Mucosa of stomach (tissue), 1 donor: ENCODE results near the gene NCAPD2.

Experiments
- H3K27me3 ChIP-seq: one replicate; pipeline ENCODE4 v1.7.0; 2013; ENCODE audit warnings: mild to moderate bottlenecking, low read length; ENCODE audit not compliant: control insufficient read depth, insufficient read depth
- H3K36me3 ChIP-seq: one replicate; pipeline ENCODE4 v1.7.0; 2013; ENCODE audit warnings: low read length; ENCODE audit not compliant: control insufficient read depth, insufficient read depth
- H3K4me1 ChIP-seq: one replicate; pipeline ENCODE4 v1.7.0; 2013; ENCODE audit warnings: mild to moderate bottlenecking, low read length; ENCODE audit not compliant: control insufficient read depth, insufficient read depth
- H3K4me3 ChIP-seq: one replicate; pipeline ENCODE4 v1.7.0; 2013; ENCODE audit warnings: low read length
- H3K9ac ChIP-seq: one replicate; pipeline ENCODE4 v1.7.0; 2013; ENCODE audit warnings: mild to moderate bottlenecking, low read length, moderate library complexity
- H3K9me3 ChIP-seq: one replicate; pipeline ENCODE4 v1.7.0; 2013; ENCODE audit warnings: mild to moderate bottlenecking, low read length, moderate library complexity; ENCODE audit not compliant: control insufficient read depth
- donor health status: Pancreatic carcinoma.

NCAPD2 gene

GRCh38 chr12:6523708-6524107, 29.8 kb downstream of the NCAPD2 start:
- no peak overlapping the region for H3K4me3 ChIP-seq
- no peaks in the 10 kb centered on the region for H3K27me3 ChIP-seq
- H3K36me3 ChIP-seq = peaks cover 21% of the 10 kb centered on the region
- no peaks in the 10 kb centered on the region for H3K9me3 ChIP-seq
- H3K4me1 ChIP-seq = no peaks in the 10 kb centered on the region
- no peak overlapping the region for H3K9ac ChIP-seq

GRCh38 chr12:6524648-6525047, 30.7 kb downstream of the NCAPD2 start:
- no peaks in the 10 kb centered on the region for H3K9me3 ChIP-seq
- no peak overlapping the region for H3K9ac ChIP-seq

GRCh38 chr12:6526201-6526600, 32.3 kb downstream of the NCAPD2 start:
- no peak overlapping the region for H3K4me3 ChIP-seq
- H3K36me3 ChIP-seq = peaks cover 29% of the 10 kb centered on the region
- no peaks in the 10 kb centered on the region for H3K4me1 ChIP-seq
- H3K9ac ChIP-seq = no peak overlapping the region
- no peaks in the 10 kb centered on the region for H3K9me3 ChIP-seq
- no peaks in the 10 kb centered on the region for H3K27me3 ChIP-seq

More at GRCh38 chr12:6524648-6525047, 30.7 kb downstream of the NCAPD2 start:
- H3K36me3 ChIP-seq = peaks cover 27% of the 10 kb centered on the region
- H3K4me1 ChIP-seq = no peaks in the 10 kb centered on the region
- H3K4me3 ChIP-seq = no peak overlapping the region
- no peaks in the 10 kb centered on the region for H3K27me3 ChIP-seq

- H3K36me3 ChIP-seq = peaks cover 29% of the 10 kb centered on the region
- H3K9ac ChIP-seq = no peak overlapping the region
- H3K27me3 ChIP-seq = no peaks in the 10 kb centered on the region
- no peak overlapping the region for H3K4me3 ChIP-seq
- H3K9me3 ChIP-seq = no peaks in the 10 kb centered on the region
- no peaks in the 10 kb centered on the region for H3K4me1 ChIP-seq
Measured at GRCh38 chr12:6526766-6527525, 33.0 kb downstream of the NCAPD2 start.

- Histone ChIP-seq H3K4me1 (peaks cover 7% of the 10 kb centered on the region), H3K36me3 (peaks cover 22% of the 10 kb centered on the region), H3K4me3 (no peak overlapping the region)
Measured at GRCh38 chr12:6527711-6528110, 33.8 kb downstream of the NCAPD2 start.

GRCh38 chr12:6528539-6529235, 34.8 kb downstream of the NCAPD2 start:
- H3K9me3 ChIP-seq = no peaks in the 10 kb centered on the region
- no peaks in the 10 kb centered on the region for H3K27me3 ChIP-seq
- H3K4me1 ChIP-seq = peaks cover 16% of the 10 kb centered on the region
- H3K4me3 ChIP-seq = no peak overlapping the region
- peaks cover 17% of the 10 kb centered on the region for H3K36me3 ChIP-seq
- no peak overlapping the region for H3K9ac ChIP-seq

More at GRCh38 chr12:6527711-6528110, 33.8 kb downstream of the NCAPD2 start:
- no peaks in the 10 kb centered on the region for H3K27me3 ChIP-seq
- H3K9me3 ChIP-seq = no peaks in the 10 kb centered on the region
- H3K9ac ChIP-seq = no peak overlapping the region

- Histone ChIP-seq H3K9me3 (no peaks in the 10 kb centered on the region), H3K27me3 (no peaks in the 10 kb centered on the region), H3K4me3 (no peak overlapping the region), H3K9ac (no peak overlapping the region), H3K36me3 (peaks cover 17% of the 10 kb centered on the region), H3K4me1 (peaks cover 17% of the 10 kb centered on the region)
Measured at GRCh38 chr12:6529291-6529737, 35.4 kb downstream of the NCAPD2 start.

- Histone ChIP-seq H3K4me3 (no peak overlapping the region), H3K9ac (no peak overlapping the region)
Measured at GRCh38 chr12:6530576-6531260, 36.8 kb downstream of the NCAPD2 start.

GRCh38 chr12:6532051-6532926, 38.4 kb downstream of the NCAPD2 start:
- peaks cover 35% of the 10 kb centered on the region for H3K4me1 ChIP-seq
- H3K9ac ChIP-seq = peak overlapping the region; percentile 92
- H3K4me3 ChIP-seq = peak overlapping the region; percentile 95
- H3K27me3 ChIP-seq = no peaks in the 10 kb centered on the region
- H3K36me3 ChIP-seq = peaks cover 24% of the 10 kb centered on the region
- no peaks in the 10 kb centered on the region for H3K9me3 ChIP-seq

More at GRCh38 chr12:6530576-6531260, 36.8 kb downstream of the NCAPD2 start:
- H3K27me3 ChIP-seq = no peaks in the 10 kb centered on the region
- peaks cover 17% of the 10 kb centered on the region for H3K36me3 ChIP-seq
- H3K4me1 ChIP-seq = peaks cover 22% of the 10 kb centered on the region
- H3K9me3 ChIP-seq = no peaks in the 10 kb centered on the region

- Histone ChIP-seq H3K4me1 (peaks cover 43% of the 10 kb centered on the region), H3K4me3 (peak overlapping the region; percentile 95), H3K36me3 (peaks cover 27% of the 10 kb centered on the region), H3K27me3 (no peaks in the 10 kb centered on the region), H3K9ac (peak overlapping the region; percentile 92), H3K9me3 (no peaks in the 10 kb centered on the region)
Measured at GRCh38 chr12:6532927-6533652, 39.2 kb downstream of the NCAPD2 start.

- Histone ChIP-seq H3K4me1 (peaks cover 45% of the 10 kb centered on the region), H3K9ac (peak overlapping the region; percentile 92), H3K27me3 (no peaks in the 10 kb centered on the region), H3K36me3 (peaks cover 27% of the 10 kb centered on the region), H3K9me3 (no peaks in the 10 kb centered on the region), H3K4me3 (peak overlapping the region; percentile 95)
Measured at GRCh38 chr12:6533653-6533922, 39.7 kb downstream of the NCAPD2 start.
